DOHH2 (cell line): ENCODE measurements around the gene DAAM2.

Experiments
- H3F3A ChIP-seq: fragments of 200-600 bp; sonication (generic), shearing (Covaris generic); 2 replicates; pipeline ENCODE4 v1.6.0; 2016; ENCODE audit warnings: antibody characterized with exemption, mild to moderate bottlenecking; ENCODE audit not compliant: control insufficient read depth, insufficient read depth
- H3K27ac ChIP-seq: fragments of 200-600 bp; sonication (generic); 2 replicates; pipeline ENCODE4 v1.5.1; 2014; ENCODE audit warnings: low read depth, mild to moderate bottlenecking, low read length, moderate library complexity
- H3K27me3 ChIP-seq: fragments of 200-600 bp; sonication (generic); 2 replicates; pipeline ENCODE4 v1.6.1; 2014; ENCODE audit warnings: mild to moderate bottlenecking, low read length, mixed read lengths; ENCODE audit not compliant: control insufficient read depth
- H3K36me3 ChIP-seq: fragments of 200-600 bp; sonication (generic); 2 replicates; pipeline ENCODE4 v1.6.1; 2014; ENCODE audit warnings: mild to moderate bottlenecking, low read length, moderate library complexity, mixed read lengths; ENCODE audit not compliant: control insufficient read depth
- H3K4me1 ChIP-seq: fragments of 200-600 bp; sonication (generic); 2 replicates; pipeline ENCODE4 v1.6.1; 2014; ENCODE audit warnings: mild to moderate bottlenecking, low read length, mixed read lengths; ENCODE audit not compliant: control insufficient read depth
- H3K4me2 ChIP-seq: fragments of 200-600 bp; sonication (generic); 2 replicates; pipeline ENCODE4 v1.6.0; 2014; ENCODE audit warnings: mild to moderate bottlenecking, low read length, moderate library complexity
- H3K4me3 ChIP-seq: fragments of 200-600 bp; sonication (generic); 2 replicates; pipeline ENCODE4 v1.5.1; 2014; ENCODE audit warnings: mild to moderate bottlenecking, low read length, mixed read lengths
- H3K79me2 ChIP-seq: fragments of 200-600 bp; sonication (generic); 2 replicates; pipeline ENCODE4 v1.6.1; 2014; ENCODE audit warnings: mild to moderate bottlenecking, low read length, mixed read lengths; ENCODE audit not compliant: control insufficient read depth
- H3K9me2 ChIP-seq: fragments of 200-600 bp; sonication (generic); replicated peaks from 2 replicates; pipeline ENCODE4 v1.6.1; 2014; ENCODE audit warnings: mild to moderate bottlenecking, low read length, mixed read lengths; ENCODE audit not compliant: control insufficient read depth
- H3K9me3 ChIP-seq: fragments of 200-600 bp; sonication (generic); 2 replicates; pipeline ENCODE4 v1.6.1; 2014; ENCODE audit warnings: antibody characterized with exemption, low read length, mixed read lengths; ENCODE audit not compliant: control insufficient read depth, insufficient read depth
- H4K20me1 ChIP-seq: fragments of 200-600 bp; sonication (generic); 2 replicates; pipeline ENCODE4 v1.6.0; 2014; ENCODE audit warnings: low read depth, mild to moderate bottlenecking, antibody characterized with exemption, low read length, moderate library complexity; ENCODE audit not compliant: control insufficient read depth, insufficient read depth
- CTCF ChIP-seq: fragments of 200-600 bp; sonication (generic); IDR thresholded peaks from one replicate; pipeline ENCODE4 v1.5.1; 2014; ENCODE audit warnings: antibody characterized with exemption, mild to moderate bottlenecking, low read depth, low read length; ENCODE audit not compliant: poor library complexity, severe bottlenecking
- EZH2phosphoT487 ChIP-seq: fragments of 200-600 bp; sonication (generic); IDR thresholded peaks from 2 replicates; pipeline ENCODE4 v1.6.1; 2017; ENCODE audit warnings: borderline replicate concordance, mild to moderate bottlenecking, antibody characterized with exemption, low read length, moderate library complexity, mixed read lengths

DAAM2 gene

GRCh38 chr6:39816747-39817146 is 24.6 kb downstream of the DAAM2 start:
- Histone ChIP-seq H3K79me2 (no peaks in the 10 kb centered on the region), H3K9me3 (no peaks in the 10 kb centered on the region), H3K27ac (no peak overlapping the region), H3K9me2 (no peaks in the 10 kb centered on the region), H3K4me1 (peaks cover 14% of the 10 kb centered on the region), H3F3A (no peaks in the 10 kb centered on the region), H3K27me3 (no peaks in the 10 kb centered on the region), H3K4me2 (no peak overlapping the region), H4K20me1 (no peaks in the 10 kb centered on the region), H3K36me3 (no peaks in the 10 kb centered on the region), H3K4me3 (no peak overlapping the region)
- TF ChIP-seq CTCF (no peak), EZH2phosphoT487 (no peak)

DNA sequence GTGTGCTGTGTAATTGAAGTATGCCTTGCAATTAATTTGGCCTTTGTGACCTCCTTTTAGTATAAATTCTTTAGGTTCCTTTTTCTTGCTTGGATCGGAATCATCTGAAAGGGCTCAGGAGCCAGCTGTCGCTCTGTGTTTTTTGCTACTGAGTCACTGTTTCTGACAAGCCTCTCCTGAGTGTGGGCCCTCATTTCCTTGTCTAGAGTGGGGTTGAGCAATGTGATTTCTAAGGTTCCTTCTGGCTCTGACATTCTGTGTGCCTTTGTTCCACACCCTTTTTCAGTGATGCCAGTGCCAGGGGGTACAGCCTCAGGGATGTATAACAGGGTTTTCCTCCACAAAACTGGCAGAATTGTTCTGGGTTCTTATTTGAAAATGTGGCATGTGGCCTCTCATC is 26.5 kb downstream of the DAAM2 start:
- Histone ChIP-seq H4K20me1 (no peaks in the 10 kb centered on the region), H3F3A (no peaks in the 10 kb centered on the region), H3K36me3 (no peaks in the 10 kb centered on the region), H3K4me2 (no peak overlapping the region), H3K9me2 (no peaks in the 10 kb centered on the region), H3K9me3 (no peaks in the 10 kb centered on the region), H3K27me3 (no peaks in the 10 kb centered on the region), H3K79me2 (no peaks in the 10 kb centered on the region), H3K4me1 (peaks cover 3% of the 10 kb centered on the region), H3K4me3 (no peak overlapping the region), H3K27ac (no peak overlapping the region)
- TF ChIP-seq EZH2phosphoT487 (no peak), CTCF (no peak)

GRCh38 chr6:39819228-39819627 is 27.1 kb downstream of the DAAM2 start:
- no peak overlapping the region for H3K4me3 ChIP-seq
- TF ChIP-seq CTCF (no peak), EZH2phosphoT487 (no peak)
- no peaks in the 10 kb centered on the region for H3K79me2 ChIP-seq
- H3F3A ChIP-seq = no peaks in the 10 kb centered on the region
- H3K9me2 ChIP-seq = no peaks in the 10 kb centered on the region
- no peaks in the 10 kb centered on the region for H3K36me3 ChIP-seq
- H3K4me2 ChIP-seq = no peak overlapping the region
- H4K20me1 ChIP-seq = no peaks in the 10 kb centered on the region
- no peak overlapping the region for H3K27ac ChIP-seq
- no peaks in the 10 kb centered on the region for H3K9me3 ChIP-seq
- H3K4me1 ChIP-seq = no peaks in the 10 kb centered on the region
- no peaks in the 10 kb centered on the region for H3K27me3 ChIP-seq

GRCh38 chr6:39819676-39820075 is 27.5 kb downstream of the DAAM2 start:
- Histone ChIP-seq H3K4me3 (no peak overlapping the region), H3K9me3 (no peaks in the 10 kb centered on the region), H3K36me3 (no peaks in the 10 kb centered on the region), H4K20me1 (no peaks in the 10 kb centered on the region), H3F3A (no peaks in the 10 kb centered on the region), H3K27ac (no peak overlapping the region), H3K79me2 (no peaks in the 10 kb centered on the region), H3K4me1 (no peaks in the 10 kb centered on the region), H3K9me2 (no peaks in the 10 kb centered on the region), H3K4me2 (no peak overlapping the region), H3K27me3 (no peaks in the 10 kb centered on the region)
- TF ChIP-seq EZH2phosphoT487 = no peak
- TF ChIP-seq CTCF = no peak
